Measurements from ENCODE around the gene GLIS1.

The GLIS1 gene

GRCh38 chr1:53483656-53484055, 255.3 kb downstream of the GLIS1 start:
- H3K9me2 ChIP-seq (replicated peaks; ENCODE audit: insufficient read depth, low read length) = no peaks in the 10 kb centered on the region
- DNase-seq = no peak
- H3K9ac ChIP-seq (ENCODE audit: low read length) = no peak overlapping the region
- H3F3A ChIP-seq (ENCODE audit: insufficient read depth, low read length) = no peaks in the 10 kb centered on the region
- H3K79me2 ChIP-seq (ENCODE audit: low read length) = no peaks in the 10 kb centered on the region
- no peak for TF ChIP-seq EZH2phosphoT487 (IDR thresholded peaks at IDR 0.05; ENCODE audit: low read length)
- TF ChIP-seq EZH2 (optimal IDR thresholded peaks at IDR 0.05; ENCODE audit: low read depth, low read length) = no peak
- no peak for TF ChIP-seq CTCF (IDR thresholded peaks at IDR 0.05; ENCODE audit: low read length)
- H3K27ac ChIP-seq (ENCODE audit: low read length) = no peak overlapping the region
- H3K36me3 ChIP-seq (replicated peaks; ENCODE audit: insufficient read depth, low read length) = no peaks in the 10 kb centered on the region
- no peaks in the 10 kb centered on the region for H3K4me1 ChIP-seq (ENCODE audit: low read length)
- no peaks in the 10 kb centered on the region for H3K9me3 ChIP-seq (replicated peaks; ENCODE audit: insufficient read depth, low read length)
- no peak overlapping the region for H3K4me2 ChIP-seq (ENCODE audit: low read depth, low read length)
- no peaks in the 10 kb centered on the region for H4K20me1 ChIP-seq (ENCODE audit: insufficient read depth, low read length)
- no peak overlapping the region for H3K4me3 ChIP-seq (ENCODE audit: low read length)
- no peak overlapping the region for H2AFZ ChIP-seq (ENCODE audit: low read length)
- peaks cover 28% of the 10 kb centered on the region for H3K27me3 ChIP-seq (replicated peaks; ENCODE audit: insufficient read depth, low read length)

GRCh38 chr1:53483170-53483569, 255.8 kb downstream of the GLIS1 start:
- peaks cover 24% of the 10 kb centered on the region for H3K27me3 ChIP-seq (replicated peaks; ENCODE audit: insufficient read depth, low read length)
- H3K4me2 ChIP-seq (ENCODE audit: low read depth, low read length) = no peak overlapping the region
- no peak for TF ChIP-seq EZH2 (optimal IDR thresholded peaks at IDR 0.05; ENCODE audit: low read depth, low read length)
- TF ChIP-seq CTCF (IDR thresholded peaks at IDR 0.05; ENCODE audit: low read length) = no peak
- no peak for TF ChIP-seq EZH2phosphoT487 (IDR thresholded peaks at IDR 0.05; ENCODE audit: low read length)
- H4K20me1 ChIP-seq (ENCODE audit: insufficient read depth, low read length) = no peaks in the 10 kb centered on the region
- no peaks in the 10 kb centered on the region for H3K9me2 ChIP-seq (replicated peaks; ENCODE audit: insufficient read depth, low read length)
- DNase-seq = no peak
- H3K9me3 ChIP-seq (replicated peaks; ENCODE audit: insufficient read depth, low read length) = no peaks in the 10 kb centered on the region
- no peak overlapping the region for H2AFZ ChIP-seq (ENCODE audit: low read length)
- H3K27ac ChIP-seq (ENCODE audit: low read length) = no peak overlapping the region
- no peaks in the 10 kb centered on the region for H3K79me2 ChIP-seq (ENCODE audit: low read length)
- H3K4me3 ChIP-seq (ENCODE audit: low read length) = no peak overlapping the region
- no peak overlapping the region for H3K9ac ChIP-seq (ENCODE audit: low read length)
- H3K4me1 ChIP-seq (ENCODE audit: low read length) = no peaks in the 10 kb centered on the region
- no peaks in the 10 kb centered on the region for H3K36me3 ChIP-seq (replicated peaks; ENCODE audit: insufficient read depth, low read length)
- no peaks in the 10 kb centered on the region for H3F3A ChIP-seq (ENCODE audit: insufficient read depth, low read length)

- Histone ChIP-seq H3K9me2 (replicated peaks; ENCODE audit: insufficient read depth, low read length) (no peaks in the 10 kb centered on the region), H3K4me1 (ENCODE audit: low read length) (no peaks in the 10 kb centered on the region), H4K20me1 (ENCODE audit: insufficient read depth, low read length) (no peaks in the 10 kb centered on the region), H3K79me2 (ENCODE audit: low read length) (no peaks in the 10 kb centered on the region), H3K27ac (ENCODE audit: low read length) (no peak overlapping the region), H3K9ac (ENCODE audit: low read length) (no peak overlapping the region), H3K36me3 (replicated peaks; ENCODE audit: insufficient read depth, low read length) (no peaks in the 10 kb centered on the region), H3K4me2 (ENCODE audit: low read depth, low read length) (no peak overlapping the region), H3K9me3 (replicated peaks; ENCODE audit: insufficient read depth, low read length) (no peaks in the 10 kb centered on the region), H3K27me3 (replicated peaks; ENCODE audit: insufficient read depth, low read length) (peaks cover 18% of the 10 kb centered on the region), H2AFZ (ENCODE audit: low read length) (no peak overlapping the region), H3F3A (ENCODE audit: insufficient read depth, low read length) (no peaks in the 10 kb centered on the region), H3K4me3 (ENCODE audit: low read length) (no peak overlapping the region)
- TF ChIP-seq EZH2phosphoT487 (IDR thresholded peaks at IDR 0.05; ENCODE audit: low read length) (no peak), CTCF (IDR thresholded peaks at IDR 0.05; ENCODE audit: low read length) (no peak), EZH2 (optimal IDR thresholded peaks at IDR 0.05; ENCODE audit: low read depth, low read length) (no peak)
- no peak for DNase-seq
These were observed 256.4 kb downstream of the GLIS1 start for GRCh38 chr1:53482441-53483153.
